Left lung (tissue), 10 donors: ENCODE results near the gene SIX3. TPM values are rescaled to one million over a fixed set of nuclear protein-coding genes. Genes with fewer than 3 reads are reported as not detected.

Experiments
- ATAC-seq: fragments of 200-7000 bp; cut with Tn5 transposase; one replicate; pipeline ENCODE4 v1.9.1; 2020; ENCODE audit warnings: moderate library complexity
- DNase-seq, 4 donors: peaks; one replicate each; pipeline ENCODE4 v3.0.0-alpha.2; 2013 to 2020
- H3K27ac ChIP-seq, 2 donors: fragments of 200-600 bp; sonication (generic) in 1 of 2; one replicate each; pipeline versions ENCODE4 v1.5.0 to v1.8.0; 2020 to 2021
- H3K27me3 ChIP-seq, 2 donors: fragments of 200-600 bp; sonication (generic) in 1 of 2; one replicate each; pipeline versions ENCODE4 v1.5.0 to v1.8.0; 2020 to 2021
- H3K36me3 ChIP-seq, 2 donors: fragments of 200-600 bp; sonication (generic) in 1 of 2; one replicate each; pipeline versions ENCODE4 v1.5.0 to v1.8.0; 2020 to 2021
- H3K4me1 ChIP-seq, 2 donors: fragments of 200-600 bp; one replicate each; pipeline ENCODE4 v1.8.0; 2021
- H3K4me3 ChIP-seq, 2 donors: fragments of 200-600 bp; sonication (generic) in 1 of 2; one replicate each; pipeline versions ENCODE4 v1.5.0 to v1.8.0; 2020 to 2021; ENCODE audit warnings: mild to moderate bottlenecking in 1 of 2
- H3K9me3 ChIP-seq, 2 donors: fragments of 200-600 bp; sonication (generic) in 1 of 2; one replicate each; pipeline versions ENCODE4 v1.5.0 to v1.8.0; 2020 to 2021
- intact Hi-C, 2 donors: fragments of 100-400 bp; cut with DNase I; formaldehyde crosslinking; loops; one replicate each; pipeline versions ENCODE4 v1.11.2 to v1.14.2; 2022
- polyA plus RNA-seq, 6 donors: library from polyadenylated mRNA; unstranded; fragments of 120-200 nt; gene quantifications; one replicate each; pipeline ENCODE4 v1.2.1, GENCODE V29; 2013; ENCODE audit not compliant: insufficient read length in 6 of 6
- total RNA-seq, 2 donors: library from RNA; stranded (reverse); fragmentation: NEBNext Ultra II Directional; extraction: Animal tissue kit (Norgen Biotek cat#: 25700); gene quantifications; one replicate each; pipeline ENCODE4 v1.2.1, GENCODE V29; 2021
- TF ChIP-seq, protein P1 (sequence below), 2 donors: fragments of 200-600 bp; sonication (generic) in 1 of 2; IDR thresholded peaks; one replicate each; pipeline versions ENCODE4 v1.5.0 to v1.8.0; 2021; ENCODE audit warnings: antibody characterized with exemption in 2 of 2
- donor health status: DM: no; HTN: yes; CAD: no.
- donor health status: DM: no; HTN: no; CAD: no.

Gene SIX3
- total and polyA plus RNA-seq, 8 donors: not detected

DNA sequence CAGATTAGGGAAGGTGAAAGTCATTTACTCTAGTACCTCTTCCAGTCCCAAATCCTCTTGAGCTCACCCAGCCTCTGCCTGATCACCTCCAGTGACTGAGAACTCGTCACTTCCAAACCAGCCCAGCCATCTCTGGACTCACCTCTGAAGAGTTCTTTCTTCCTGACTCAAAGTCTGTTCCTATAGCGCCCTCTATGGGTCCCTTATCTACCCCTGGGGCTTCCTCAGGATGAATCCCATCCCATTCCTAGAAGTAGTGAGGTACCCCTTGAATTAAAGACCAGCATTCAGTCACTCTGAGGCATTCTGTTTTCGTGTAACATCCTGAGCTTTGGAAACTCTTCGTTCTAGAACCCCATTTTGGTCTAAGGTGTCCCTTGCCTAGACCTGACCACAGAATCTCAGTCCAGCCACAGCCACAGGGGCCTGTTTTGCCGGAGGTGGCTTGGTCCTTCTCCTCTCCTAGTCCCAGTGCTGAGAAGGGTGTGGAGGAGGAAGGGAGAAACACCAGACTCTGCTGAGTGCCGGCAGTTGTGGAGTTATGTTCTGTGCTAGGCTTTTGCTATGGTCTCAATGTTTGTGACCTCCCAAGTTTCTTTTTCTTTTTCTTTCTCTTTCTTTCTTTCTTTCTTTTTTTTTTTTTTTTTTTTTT is 32.7 kb downstream of the SIX3 start:
- Histone ChIP-seq H3K27me3 (peaks cover 0 to 74% of the 10 kb centered on the region in 2 donors), H3K9me3 (no peaks in the 10 kb centered on the region), H3K36me3 (no peaks in the 10 kb centered on the region), H3K4me3 (no peak overlapping the region), H3K27ac (no peak overlapping the region), H3K4me1 (no peaks in the 10 kb centered on the region)
- TF ChIP-seq, protein P1, sequence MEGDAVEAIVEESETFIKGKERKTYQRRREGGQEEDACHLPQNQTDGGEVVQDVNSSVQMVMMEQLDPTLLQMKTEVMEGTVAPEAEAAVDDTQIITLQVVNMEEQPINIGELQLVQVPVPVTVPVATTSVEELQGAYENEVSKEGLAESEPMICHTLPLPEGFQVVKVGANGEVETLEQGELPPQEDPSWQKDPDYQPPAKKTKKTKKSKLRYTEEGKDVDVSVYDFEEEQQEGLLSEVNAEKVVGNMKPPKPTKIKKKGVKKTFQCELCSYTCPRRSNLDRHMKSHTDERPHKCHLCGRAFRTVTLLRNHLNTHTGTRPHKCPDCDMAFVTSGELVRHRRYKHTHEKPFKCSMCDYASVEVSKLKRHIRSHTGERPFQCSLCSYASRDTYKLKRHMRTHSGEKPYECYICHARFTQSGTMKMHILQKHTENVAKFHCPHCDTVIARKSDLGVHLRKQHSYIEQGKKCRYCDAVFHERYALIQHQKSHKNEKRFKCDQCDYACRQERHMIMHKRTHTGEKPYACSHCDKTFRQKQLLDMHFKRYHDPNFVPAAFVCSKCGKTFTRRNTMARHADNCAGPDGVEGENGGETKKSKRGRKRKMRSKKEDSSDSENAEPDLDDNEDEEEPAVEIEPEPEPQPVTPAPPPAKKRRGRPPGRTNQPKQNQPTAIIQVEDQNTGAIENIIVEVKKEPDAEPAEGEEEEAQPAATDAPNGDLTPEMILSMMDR (IDR thresholded peaks at IDR 0.05): peak in 1 of 2 donors; percentile 30
- intact Hi-C loops: no loop called here
- ATAC-seq: peak; percentile 44
- no peak for DNase-seq

DNA sequence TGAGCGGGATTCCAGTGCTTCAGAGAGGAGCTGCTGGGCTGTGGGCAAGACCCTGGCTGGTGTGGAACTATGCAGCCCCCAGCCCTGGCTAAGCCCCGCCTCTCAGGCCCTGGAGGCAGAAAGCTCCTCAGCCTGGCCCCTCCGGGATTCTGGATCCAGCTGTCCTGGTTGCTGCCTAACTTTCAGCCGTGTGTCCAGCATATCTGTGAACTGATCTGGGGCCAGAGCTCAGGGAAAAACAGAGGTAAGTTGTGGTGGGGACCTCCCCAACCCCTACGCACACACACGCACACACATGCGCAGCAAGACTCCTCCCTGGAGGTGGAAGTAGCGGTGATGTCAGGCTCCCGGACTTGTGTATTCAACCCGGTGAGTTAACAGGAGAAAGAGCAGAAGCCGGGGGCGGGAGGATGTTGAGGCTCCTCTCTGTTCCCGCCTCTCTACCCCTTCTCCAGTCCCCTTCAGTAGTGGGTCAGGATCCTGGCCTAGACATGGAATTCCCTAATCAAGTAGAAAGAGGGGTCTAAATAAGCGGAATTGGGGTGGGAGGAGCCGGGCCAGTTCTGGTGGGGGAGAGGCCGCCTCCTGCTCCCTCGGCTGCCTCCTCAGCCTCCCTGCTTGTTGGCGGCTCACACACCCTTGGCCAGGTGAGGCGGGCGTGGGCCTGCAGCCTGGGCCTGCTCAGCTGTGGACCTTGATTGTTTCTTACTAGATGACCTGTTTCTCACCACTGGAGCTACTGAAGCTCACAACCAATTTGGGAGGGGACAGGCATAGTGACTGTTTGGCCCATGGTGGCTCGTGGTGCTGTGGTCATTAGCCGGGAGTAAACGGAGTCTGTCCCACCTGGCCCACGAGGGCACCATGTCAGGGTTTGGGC is 34.3 kb downstream of the SIX3 start:
- TF ChIP-seq, protein P1 (IDR thresholded peaks at IDR 0.05): no peak
- Histone ChIP-seq H3K27ac (no peak overlapping the region), H3K4me1 (no peaks in the 10 kb centered on the region), H3K9me3 (no peaks in the 10 kb centered on the region), H3K4me3 (no peak overlapping the region), H3K27me3 (peaks cover 0 to 87% of the 10 kb centered on the region in 2 donors), H3K36me3 (no peaks in the 10 kb centered on the region)
- ATAC-seq (no peak), DNase-seq (no peak)
- intact Hi-C loops: no loop called here

DNA sequence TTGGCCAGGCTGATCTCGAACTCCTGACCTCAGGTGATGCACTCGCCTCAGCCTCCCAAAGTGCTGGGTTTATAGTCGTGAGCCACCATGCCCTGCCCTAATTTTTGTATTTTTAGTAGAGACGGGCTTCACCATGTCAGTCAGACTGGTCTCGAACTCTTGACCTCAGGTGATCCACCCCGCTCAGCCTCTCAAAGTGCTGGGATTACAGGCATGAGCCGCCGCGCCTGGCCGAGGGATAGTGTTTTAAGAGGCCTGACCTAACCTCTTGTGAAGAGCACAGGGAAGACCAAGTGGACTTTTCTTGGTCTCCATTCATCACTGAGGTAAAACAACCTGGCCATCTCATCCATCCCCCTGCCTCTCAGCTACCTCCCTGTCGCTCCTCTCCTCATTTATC is 38.1 kb downstream of the SIX3 start:
- Histone ChIP-seq H3K9me3 (no peaks in the 10 kb centered on the region), H3K36me3 (no peaks in the 10 kb centered on the region), H3K27me3 (peaks cover 0 to 73% of the 10 kb centered on the region in 2 donors), H3K27ac (no peak overlapping the region), H3K4me3 (no peak overlapping the region), H3K4me1 (no peaks in the 10 kb centered on the region)
- ATAC-seq (no peak), DNase-seq (no peak)
- intact Hi-C loops: no loop called here
- TF ChIP-seq, protein P1 (IDR thresholded peaks at IDR 0.05): no peak

DNA sequence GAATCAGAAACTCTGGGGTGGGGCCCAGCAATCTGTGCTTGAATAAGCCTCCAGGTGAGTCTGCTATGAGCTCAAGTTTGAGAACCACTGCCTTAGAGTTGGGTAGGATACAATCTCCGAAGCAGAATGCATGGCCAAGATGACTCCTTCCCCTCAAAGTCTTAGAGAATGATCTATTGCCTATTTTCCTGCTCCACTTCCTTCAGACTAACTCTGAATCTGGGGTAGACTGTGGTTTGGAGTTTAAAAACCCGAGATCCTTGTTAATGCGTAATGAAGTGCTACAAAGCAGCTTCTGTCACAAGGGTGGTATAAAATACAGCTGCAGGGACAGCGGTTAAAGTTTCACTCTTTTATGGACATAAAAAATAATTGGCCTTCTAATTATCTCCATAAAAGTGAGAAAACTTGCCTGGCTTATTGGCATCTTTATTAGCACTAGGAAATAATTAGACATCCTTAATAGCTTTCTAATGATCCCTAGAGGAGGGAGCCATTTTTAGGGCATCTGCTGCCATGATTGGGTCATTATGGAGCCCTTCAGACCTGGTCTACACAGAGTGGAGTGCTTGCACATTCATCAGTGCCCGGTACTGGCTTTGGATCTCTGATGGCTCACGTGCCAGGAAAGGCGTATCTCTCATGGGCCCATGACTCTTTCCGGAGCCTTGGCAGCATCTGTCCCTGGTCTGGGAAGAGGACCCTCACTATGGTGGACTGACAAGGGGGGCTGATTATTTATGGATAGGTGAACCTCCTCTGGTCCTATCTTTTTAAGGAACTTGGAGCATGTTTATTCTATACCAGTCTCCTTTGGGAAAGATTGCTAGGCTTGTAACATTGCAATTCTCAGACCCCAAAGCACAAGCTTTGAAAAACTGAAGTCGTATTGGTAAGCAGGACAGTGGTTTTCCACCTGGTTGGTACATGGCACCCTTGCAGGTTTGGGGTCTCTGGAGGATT is 39.5 kb downstream of the SIX3 start:
- Histone ChIP-seq H3K36me3 (no peaks in the 10 kb centered on the region), H3K4me1 (no peaks in the 10 kb centered on the region), H3K27me3 (peaks cover 0 to 60% of the 10 kb centered on the region in 2 donors), H3K4me3 (no peak overlapping the region), H3K9me3 (no peaks in the 10 kb centered on the region), H3K27ac (no peak overlapping the region)
- intact Hi-C loops: loop anchor here in 1 of 2 donors (5.0 kb wide), 1 partner anchor 511 kb away; no protein-coding TSS in a partner anchor
- DNase-seq (no peak), ATAC-seq (no peak)
- TF ChIP-seq, protein P1 (IDR thresholded peaks at IDR 0.05): no peak
